ENCODE results near the gene VEGFA.

- TF ChIP-seq, protein P1, sequence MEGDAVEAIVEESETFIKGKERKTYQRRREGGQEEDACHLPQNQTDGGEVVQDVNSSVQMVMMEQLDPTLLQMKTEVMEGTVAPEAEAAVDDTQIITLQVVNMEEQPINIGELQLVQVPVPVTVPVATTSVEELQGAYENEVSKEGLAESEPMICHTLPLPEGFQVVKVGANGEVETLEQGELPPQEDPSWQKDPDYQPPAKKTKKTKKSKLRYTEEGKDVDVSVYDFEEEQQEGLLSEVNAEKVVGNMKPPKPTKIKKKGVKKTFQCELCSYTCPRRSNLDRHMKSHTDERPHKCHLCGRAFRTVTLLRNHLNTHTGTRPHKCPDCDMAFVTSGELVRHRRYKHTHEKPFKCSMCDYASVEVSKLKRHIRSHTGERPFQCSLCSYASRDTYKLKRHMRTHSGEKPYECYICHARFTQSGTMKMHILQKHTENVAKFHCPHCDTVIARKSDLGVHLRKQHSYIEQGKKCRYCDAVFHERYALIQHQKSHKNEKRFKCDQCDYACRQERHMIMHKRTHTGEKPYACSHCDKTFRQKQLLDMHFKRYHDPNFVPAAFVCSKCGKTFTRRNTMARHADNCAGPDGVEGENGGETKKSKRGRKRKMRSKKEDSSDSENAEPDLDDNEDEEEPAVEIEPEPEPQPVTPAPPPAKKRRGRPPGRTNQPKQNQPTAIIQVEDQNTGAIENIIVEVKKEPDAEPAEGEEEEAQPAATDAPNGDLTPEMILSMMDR (IDR thresholded peaks at IDR 0.05), result no peak
- no peak for TF ChIP-seq POLR2A (IDR thresholded peaks at IDR 0.05)
Measured at GRCh38 chr6:43759907-43760206, 10.2 kb upstream of the VEGFA start.

Measured in esophagus squamous epithelium (tissue), 4 donors.